GM18520 (cell line): ENCODE measurements around the gene KIR2DL3.
"Not testable (repeated sequence)": the region's sequence is repeated elsewhere in the genome, so short reads cannot be mapped to it uniquely, and the experiment has no call there.

ENCODE experiments used
- ATAC-seq: cut with Tn5 transposase; IDR thresholded peaks from one replicate; pipeline ENCODE4 v1.9.1; 2021; ENCODE audit not compliant: unreplicated experiment

KIR2DL3 gene

DNA sequence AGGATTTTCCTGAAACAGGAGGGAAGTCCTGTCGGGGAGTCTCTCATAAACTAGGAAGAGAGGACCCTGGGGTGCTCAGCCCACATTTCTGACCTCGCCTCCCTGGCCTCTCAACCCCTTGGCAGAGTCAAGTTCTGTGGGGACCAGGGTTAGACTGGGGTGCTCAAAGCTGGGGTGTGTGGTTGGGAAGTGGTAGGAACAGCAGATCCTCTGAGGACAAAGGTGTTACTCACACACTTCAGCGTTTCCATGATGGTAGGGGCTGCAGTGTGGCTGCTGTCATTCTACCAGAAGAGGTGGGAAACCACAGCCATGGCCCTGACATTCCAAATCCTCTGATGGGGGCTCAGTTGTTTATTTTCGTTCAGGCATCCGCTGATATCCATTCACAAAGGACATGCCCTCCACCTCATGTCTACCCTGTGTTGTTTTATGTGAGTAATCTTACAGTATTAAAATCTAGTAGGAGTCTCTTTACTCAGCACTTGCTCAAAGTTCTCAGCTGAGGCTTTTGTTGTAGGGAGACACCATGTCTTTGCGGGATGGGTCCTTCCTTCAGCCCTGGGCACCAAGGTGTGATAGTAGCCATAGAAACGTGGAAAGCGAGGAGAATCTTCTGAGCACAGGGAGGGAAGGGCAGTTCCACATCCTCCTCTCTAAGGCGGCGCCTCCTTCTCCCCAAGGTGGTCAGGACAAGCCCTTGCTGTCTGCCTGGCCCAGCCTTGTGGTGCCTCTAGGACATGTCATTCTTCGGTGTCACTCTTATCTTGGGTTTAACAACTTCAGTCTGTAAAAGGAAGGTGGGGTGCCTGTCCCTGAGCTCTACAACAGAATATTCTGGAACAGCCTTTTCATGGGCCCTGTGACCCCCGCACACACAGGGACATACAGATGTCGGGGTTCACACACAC lies 1.5 kb downstream of the KIR2DL3 start:
- ATAC-seq: no peak

DNA sequence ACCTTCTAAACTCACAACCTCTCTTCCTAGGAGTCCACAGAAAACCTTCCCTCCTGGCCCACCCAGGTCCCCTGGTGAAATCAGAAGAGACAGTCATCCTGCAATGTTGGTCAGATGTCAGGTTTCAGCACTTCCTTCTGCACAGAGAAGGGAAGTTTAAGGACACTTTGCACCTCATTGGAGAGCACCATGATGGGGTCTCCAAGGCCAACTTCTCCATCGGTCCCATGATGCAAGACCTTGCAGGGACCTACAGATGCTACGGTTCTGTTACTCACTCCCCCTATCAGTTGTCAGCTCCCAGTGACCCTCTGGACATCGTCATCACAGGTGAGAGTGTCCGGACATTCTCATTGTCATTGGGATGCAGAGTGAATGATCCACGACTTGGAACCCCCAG lies 3.6 kb downstream of the KIR2DL3 start:
- not testable (repeated sequence) for ATAC-seq

DNA sequence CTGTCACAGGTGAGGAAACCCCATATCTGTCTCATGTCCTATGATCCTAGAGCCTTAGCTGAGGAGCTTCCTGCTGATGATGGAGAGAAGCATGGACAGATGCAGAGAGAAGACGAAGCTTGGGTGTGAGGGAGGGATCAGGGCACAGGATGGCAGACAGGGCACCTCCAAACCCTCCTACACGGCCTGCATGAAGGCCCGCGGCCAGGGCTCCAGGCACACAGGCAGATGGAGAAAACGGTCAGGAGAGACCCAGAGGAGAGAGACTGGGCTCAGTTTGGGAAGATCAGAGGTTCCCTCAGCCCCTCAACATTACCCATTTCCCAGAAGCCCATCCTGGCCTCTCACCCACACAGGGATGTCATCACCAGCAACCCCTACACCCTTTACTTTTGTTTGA lies 5.8 kb downstream of the KIR2DL3 start:
- ATAC-seq: not testable (repeated sequence)

DNA sequence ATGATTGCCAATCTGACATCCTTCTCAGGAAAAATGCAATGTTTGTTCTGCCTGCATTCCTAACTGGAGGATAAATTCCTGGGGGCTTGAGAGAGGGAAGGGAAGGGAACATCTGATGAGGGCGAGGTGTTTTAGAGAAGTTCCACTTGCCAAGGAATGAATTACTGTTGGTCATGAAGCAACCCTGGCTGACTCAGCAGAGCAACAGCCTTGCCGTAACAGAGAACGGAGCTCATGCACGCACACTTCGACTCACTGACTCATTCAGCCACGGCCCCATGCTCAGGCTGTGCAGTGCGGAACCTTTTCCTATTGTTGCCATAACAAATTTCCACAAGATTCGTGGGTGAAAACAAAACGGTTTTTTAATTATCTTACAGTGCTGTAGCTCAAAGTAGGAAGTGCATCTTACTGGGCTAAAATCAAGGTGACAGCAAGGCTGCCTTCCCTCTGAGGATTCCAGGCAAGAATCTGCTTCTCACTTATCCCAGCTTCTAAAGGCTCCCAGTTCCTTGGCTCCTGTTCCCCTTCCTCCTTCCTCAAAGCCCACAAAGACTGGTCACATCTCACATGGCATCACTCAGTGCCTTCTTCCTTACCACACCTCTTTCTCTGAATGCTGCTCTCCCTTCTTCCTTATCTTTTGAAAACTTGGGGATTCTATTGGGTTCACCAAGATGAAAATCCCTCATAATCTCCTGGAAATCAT lies 9.5 kb downstream of the KIR2DL3 start:
- not testable (repeated sequence) for ATAC-seq

DNA sequence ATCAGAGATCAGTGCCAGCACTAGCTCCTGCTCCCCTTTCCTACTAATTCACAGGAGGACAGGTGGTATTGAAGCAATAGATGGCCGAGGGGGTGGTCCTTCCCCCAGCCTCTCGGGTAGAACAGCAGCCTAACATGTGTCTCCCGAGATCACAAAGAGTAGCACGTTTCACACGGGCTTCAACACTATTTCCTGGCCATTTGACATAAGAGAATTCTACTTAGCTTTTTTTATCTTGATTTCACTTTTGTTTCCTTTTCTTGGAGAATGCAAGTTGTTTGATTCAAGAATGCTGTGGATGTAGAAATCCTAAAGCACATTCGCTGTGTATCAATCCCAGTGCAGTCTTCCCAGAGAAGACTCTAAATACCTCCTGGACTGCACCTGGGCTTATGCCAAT lies 12.0 kb downstream of the KIR2DL3 start:
- not testable (repeated sequence) for ATAC-seq

DNA sequence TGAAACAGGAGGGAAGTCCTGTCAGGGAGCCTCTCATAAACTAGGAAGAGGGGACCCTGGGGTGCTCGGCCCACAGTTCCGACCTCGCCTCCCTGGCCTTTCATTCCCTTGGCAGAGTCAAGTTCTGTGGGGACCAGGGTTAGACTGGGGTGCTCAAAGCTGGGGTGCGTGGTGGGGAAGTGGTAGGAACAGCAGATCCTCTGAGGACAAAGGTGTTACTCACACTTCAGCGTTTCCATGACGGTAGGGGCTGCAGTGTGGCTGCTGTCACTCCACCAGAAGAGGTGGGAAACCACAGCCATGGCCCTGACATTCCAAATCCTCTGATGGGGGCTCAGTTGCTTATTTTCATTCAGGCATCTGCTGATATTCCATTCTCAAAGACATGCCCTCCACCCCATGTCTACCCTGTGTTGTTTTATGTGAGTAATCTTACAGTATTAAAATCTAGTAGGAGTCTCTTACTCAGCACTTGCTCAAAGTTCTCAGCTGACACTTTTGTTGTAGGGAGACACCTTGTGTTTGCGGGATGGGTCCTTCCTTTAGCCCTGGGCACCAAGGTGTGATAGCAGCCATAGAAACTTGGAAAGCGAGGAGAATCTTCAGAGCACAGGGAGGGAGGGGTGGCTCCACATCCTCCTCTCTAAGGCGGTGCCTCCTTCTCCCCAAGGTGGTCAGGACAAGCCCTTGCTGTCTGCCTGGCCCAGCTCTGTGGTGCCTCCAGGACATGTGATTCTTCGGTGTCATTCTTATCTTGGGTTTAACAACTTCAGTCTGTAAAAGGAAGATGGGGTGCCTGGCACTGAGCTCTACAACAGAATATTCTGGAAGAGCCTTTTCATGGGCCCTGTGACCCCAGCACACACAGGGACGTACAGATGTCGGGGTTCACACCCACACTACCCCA lies 18.1 kb downstream of the KIR2DL3 start:
- not testable (repeated sequence) for ATAC-seq

DNA sequence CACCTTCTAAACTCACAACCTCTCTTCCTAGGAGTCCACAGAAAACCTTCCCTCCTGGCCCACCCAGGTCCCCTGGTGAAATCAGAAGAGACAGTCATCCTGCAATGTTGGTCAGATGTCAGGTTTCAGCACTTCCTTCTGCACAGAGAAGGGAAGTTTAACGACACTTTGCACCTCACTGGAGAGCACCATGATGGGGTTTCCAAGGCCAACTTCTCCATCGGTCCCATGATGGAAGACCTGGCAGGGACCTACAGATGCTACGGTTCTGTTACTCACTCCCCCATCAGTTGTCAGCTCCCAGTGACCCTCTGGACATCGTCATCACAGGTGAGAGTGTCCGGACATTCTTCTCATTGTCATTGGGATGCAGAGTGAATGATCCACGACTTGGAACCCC lies 20.3 kb downstream of the KIR2DL3 start:
- ATAC-seq: not testable (repeated sequence)

DNA sequence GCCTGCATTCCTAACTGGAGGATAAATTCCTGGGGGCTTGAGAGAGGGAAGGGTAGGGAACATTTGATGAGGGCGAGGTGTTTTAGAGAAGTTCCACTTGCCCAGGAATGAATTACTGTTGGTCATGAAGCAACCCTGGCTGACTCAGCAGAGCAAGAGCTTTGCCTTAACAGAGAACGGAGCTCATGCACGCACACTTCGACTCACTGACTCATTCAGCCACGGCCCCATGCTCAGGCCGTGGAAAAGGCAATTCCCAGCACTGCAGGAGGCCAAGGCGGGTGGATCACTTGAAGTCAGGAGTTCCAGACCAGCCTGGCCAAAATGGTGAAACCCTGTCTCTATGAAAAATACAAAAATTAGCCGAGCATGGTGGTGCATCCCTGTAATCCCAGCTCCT lies 25.9 kb downstream of the KIR2DL3 start:
- not testable (repeated sequence) for ATAC-seq

DNA sequence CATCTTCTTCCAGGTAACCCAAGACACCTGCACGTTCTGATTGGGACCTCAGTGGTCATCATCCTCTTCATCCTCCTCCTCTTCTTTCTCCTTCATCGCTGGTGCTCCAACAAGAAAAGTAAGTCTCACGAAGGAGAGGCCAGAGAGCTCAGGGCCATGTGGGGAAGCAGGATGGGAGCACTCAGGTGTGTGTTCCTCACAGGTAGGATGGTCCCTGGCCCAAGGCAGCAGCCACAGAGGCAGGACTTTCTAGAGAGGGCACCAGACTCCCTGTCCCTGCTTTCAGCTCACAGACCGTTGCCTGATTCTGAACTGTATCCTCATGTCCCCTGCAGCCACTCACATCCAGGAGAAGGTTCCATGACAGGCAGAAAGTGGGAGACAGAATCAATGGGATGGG lies 28.2 kb downstream of the KIR2DL3 start:
- not testable (repeated sequence) for ATAC-seq

DNA sequence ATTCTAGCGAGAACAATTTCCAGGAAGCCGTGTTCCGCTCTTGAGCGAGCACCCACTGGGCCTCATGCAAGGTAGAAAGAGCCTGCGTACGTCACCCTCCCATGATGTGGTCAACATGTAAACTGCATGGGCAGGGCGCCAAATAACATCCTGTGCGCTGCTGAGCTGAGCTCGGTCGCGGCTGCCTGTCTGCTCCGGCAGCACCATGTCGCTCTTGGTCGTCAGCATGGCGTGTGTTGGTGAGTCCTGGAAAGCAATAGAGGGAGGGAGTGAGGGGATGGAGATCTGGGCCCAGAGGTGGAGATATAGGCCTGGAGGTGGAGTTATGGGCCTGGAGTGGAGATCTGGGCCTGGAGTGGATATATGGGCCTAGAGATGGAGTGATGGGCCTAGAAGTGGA lies 31.3 kb downstream of the KIR2DL3 start, which contains the start of gene KIR2DL1:
Gene KIR2DL1 (plus strand): TSS at position 148 of the 400 bp plus-strand sequence. CDS start 58 bp downstream, at position 206.
- ATAC-seq: not testable (repeated sequence)

DNA sequence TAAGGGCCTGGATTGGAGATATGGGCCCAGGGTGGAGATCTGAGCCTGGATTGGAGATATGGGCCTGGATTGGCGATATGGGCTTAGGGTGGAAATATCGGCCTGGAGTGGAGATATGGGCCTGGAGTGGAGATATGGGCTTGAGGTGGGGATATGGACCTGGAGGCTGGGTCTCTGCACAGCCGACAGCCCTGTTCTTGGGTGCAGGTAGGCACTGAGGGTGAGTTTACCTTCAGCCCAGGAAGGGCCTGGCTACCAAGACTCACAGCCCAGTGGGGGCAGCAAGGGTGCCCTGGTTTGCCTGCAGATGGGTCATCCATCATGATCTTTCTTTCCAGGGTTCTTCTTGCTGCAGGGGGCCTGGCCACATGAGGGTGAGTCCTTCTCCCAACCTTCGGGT lies 32.2 kb downstream of the KIR2DL3 start:
- ATAC-seq: not testable (repeated sequence)

DNA sequence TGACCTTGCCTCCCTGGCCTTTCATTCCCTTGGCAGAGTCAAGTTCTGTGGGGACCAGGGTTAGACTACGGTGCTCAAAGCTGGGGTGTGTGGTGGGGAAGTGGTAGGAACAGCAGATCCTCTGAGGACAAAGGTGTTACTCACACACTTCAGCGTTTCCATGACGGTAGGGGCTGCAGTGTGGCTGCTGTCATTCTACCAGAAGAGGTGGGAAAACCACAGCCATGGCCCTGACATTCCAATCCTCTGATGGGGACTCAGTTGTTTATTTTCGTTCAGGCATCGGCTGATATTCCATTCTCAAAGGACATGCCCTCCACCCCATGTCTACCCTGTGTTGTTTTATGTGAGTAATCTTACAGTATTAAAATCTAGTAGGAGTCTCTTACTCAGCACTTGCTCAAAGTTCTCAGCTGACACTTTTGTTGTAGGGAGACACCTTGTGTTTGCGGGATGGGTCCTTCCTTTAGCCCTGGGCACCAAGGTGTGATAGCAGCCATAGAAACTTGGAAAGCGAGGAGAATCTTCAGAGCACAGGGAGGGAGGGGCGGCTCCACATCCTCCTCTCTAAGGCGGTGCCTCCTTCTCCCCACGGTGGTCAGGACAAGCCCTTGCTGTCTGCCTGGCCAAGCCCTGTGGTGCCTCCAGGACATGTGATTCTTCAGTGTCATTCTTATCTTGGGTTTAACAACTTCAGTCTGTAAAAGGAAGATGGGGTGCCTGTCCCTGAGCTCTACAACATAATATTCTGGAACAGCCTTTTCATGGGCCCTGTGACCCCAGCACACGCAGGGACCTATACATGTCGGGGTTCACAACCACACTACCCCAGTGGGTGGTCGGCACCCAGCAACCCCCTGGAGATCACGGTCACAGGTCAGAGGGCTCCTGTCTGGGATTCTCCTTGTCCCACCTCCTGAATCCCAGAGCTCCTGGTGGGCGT lies 33.0 kb downstream of the KIR2DL3 start:
- not testable (repeated sequence) for ATAC-seq

DNA sequence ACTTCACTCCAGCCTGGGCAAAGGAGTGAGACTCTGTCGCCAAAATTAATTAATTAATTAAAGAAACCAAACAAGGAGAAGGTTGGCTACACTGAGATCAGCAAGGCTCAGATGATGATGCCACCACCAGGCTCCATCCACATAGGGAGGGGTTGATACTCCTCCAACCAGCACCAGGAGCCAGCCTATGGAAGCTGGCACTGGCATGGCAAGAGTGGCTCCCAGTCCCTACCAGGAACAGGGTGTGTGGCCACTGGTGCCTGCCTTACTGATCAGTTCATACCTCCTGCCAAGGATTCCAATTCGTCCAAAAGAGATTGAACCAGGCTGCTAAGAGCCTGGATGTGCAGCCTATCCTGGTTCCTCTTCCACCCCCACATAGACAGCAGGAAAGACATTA lies 34.4 kb downstream of the KIR2DL3 start:
- not testable (repeated sequence) for ATAC-seq

DNA sequence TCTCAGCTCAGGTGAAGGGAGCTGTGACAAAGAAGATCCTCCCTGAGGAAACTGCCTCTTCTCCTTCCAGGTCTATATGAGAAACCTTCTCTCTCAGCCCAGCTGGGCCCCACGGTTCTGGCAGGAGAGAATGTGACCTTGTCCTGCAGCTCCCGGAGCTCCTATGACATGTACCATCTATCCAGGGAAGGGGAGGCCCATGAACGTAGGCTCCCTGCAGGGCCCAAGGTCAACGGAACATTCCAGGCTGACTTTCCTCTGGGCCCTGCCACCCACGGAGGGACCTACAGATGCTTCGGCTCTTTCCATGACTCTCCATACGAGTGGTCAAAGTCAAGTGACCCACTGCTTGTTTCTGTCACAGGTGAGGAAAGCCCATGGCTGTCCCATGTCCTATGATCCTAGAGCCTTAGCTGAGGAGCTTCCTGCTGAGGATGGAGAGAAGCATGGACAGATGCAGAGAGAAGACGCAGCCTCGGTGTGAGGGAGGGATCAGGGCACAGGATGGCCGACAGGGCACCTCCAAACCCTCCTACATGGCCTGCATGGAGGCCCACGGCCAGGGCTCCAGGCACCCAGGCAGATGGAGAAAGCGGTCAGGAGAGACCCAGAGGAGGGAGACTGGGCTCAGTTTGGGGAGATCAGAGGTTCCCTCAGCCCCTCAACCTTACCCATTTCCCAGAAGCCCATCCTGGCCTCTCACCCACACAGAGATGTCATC lies 36.9 kb downstream of the KIR2DL3 start:
- not testable (repeated sequence) for ATAC-seq

DNA sequence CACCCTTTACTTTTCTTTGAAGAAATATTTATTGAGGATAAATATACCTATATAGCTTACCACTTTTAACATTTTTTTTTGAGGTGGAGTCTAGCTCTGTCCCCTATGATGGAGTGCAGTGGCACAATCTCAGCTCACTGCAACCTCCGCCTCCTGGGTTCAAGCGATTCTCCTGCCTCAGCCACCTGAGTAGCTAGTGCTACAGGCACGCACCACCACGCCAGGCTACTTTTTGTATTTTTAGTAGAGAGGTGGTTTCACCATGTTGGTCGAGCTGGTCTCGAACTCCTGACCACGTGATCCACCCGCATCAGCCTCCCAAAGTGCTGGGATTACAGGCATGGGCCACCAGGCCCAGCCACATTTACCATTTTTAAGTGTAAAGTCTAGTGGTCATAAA lies 37.5 kb downstream of the KIR2DL3 start:
- ATAC-seq: not testable (repeated sequence)

DNA sequence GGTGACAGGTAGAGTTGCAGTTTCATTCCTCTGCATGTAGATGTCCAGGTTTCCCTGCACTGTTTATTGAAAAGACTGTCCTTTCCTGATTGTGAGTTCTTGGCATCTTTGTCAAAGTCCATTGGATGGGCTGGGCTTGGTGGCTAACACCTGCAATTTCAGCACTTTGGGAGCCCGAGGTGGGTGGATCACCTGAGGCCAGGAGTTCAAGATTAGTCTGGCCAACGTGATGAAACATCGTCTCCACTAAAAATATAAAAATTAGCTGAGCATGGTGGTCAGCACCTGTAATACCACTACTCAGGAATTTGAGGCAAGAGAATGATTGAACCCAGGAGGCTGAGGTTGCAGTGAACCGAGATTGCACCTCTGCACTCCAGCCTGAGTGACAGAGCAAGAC lies 39.5 kb downstream of the KIR2DL3 start:
- not testable (repeated sequence) for ATAC-seq

DNA sequence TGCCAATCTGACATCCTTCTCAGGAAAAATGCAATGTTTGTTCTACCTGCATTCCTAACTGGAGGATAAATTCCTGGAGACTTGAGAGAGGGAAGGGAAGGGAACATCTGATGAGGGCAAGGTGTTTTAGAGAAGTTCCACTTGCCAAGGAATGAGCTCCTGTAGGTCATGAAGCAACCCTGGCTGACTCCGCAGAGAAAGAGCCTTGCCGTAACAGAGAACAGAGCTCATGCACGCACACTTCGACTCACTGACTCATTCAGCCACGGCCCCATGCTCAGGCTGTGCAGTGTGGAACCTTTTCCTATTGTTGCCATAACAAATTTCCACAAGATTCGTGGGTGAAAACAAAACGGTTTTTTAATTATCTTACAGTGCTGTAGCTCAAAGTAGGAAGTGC lies 40.6 kb downstream of the KIR2DL3 start:
- ATAC-seq: not testable (repeated sequence)

DNA sequence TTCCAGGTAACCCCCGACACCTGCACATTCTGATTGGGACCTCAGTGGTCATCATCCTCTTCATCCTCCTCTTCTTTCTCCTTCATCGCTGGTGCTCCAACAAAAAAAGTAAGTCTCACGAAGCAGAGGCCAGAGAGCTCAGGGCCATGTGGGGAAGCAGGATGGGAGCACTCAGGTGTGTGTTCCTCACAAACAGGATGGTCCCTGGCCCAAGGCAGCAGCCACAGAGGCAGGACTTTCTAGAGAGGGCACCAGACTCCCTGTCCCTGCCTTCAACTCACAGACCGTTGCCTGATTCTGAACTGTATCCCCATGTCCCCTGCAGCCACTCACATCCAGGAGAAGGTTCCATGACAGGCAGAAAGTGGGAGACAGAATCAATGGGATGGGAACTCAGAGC lies 44.6 kb downstream of the KIR2DL3 start:
- not testable (repeated sequence) for ATAC-seq

DNA sequence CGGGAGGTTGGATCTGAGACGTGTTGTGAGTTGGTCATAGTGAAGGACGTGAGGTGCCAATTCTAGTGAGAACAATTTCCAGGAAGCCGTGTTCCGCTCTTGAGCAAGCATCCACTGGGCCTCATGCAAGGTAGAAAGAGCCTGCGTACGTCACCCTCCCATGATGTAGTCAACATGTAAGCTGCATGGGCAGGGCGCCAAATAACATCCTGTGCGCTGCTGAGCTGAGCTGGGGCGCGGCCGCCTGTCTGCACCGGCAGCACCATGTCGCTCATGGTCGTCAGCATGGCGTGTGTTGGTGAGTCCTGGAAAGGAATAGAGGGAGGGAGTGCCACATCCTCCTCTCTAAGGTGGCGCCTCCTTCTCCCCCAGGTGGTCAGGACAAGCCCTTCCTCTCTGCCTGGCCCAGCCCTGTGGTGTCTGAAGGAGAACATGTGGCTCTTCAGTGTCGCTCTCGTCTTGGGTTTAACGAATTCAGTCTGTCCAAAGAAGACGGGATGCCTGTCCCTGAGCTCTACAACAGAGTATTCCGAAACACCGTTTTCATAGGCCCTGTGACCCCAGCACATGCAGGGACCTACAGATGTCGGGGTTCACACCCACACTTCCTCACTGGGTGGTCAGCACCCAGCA lies 47.9 kb downstream of the KIR2DL3 start:
- not testable (repeated sequence) for ATAC-seq
